Superior temporal gyrus (tissue), 1 donor: ENCODE measurements around the gene KDM7A.

Experiments used
- DNase-seq: peaks from one replicate; pipeline ENCODE4 v3.0.0-alpha.2; 2016; ENCODE audit errors: extremely low spot score

Gene KDM7A

DNA sequence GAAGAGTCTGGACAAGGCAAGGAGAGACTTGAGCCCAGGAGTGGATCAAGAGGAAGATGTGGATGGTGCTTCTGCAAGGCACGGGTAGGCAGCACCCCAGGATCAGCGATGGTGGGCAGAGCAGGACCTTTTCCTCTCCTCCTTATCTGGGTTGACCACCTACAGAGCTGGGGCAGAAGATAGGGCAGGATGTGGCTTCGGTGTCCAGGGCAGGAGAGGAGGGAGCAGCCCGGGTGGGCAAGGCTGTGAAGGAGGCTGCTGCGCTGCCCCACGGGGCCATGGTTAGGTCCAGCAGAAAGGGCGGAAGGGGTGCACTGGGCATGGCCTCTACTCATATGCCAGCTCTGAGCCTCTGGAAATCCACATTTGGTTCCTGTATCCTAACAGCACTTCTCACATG, 94.0 kb downstream of the KDM7A start:
- no peak for DNase-seq

DNA sequence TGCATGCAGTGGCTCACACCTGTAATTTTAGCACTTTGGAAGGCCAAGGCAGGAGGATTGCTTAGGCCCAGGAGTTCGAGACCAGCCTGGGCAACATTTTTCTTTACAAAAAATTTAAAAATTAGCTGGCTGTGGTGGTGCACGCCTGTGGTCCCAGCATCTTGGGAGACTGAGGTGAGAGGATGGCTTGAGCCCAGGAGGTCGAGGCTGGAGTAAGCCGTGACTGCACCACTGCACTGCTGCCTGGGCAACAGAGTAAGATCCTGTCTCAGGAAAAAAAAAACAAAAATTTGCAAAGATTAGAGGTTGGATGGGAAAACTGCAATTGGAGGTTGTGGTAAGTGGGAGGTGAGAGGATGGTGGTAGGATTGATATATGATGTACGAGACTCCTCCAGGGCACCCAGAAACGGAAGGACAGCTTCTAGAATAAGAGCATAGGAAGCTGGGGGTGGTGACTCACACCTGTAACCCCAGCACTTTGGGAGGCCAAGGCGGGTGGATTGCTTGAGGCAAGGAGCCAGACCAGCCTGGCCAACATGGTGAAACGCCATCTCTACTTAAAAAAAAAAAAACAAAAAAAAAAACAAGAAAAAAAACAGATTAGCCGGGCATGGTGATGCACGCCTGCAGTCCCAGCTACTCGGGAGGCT, 94.9 kb downstream of the KDM7A start:
- no peak for DNase-seq

DNA sequence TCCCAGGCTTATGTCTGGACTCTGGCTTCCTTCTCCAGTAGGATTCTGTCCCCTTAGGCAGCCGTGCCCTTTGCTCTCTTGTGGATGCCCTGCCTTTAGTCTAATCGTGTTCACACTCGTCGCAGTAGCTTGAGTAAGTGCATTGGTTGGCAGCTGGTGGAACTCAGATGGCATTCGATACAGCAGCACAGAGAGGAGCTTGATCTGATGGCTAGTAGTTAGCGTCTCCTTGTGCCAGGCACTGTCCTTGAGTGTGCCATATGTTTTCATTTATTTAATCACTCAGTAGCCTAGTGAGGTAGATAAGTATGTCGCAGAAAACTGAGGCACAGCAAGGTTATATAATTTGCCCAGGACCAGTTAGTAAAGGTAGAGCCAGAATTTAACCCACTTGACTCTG, 95.9 kb downstream of the KDM7A start:
- DNase-seq, result no peak

DNA sequence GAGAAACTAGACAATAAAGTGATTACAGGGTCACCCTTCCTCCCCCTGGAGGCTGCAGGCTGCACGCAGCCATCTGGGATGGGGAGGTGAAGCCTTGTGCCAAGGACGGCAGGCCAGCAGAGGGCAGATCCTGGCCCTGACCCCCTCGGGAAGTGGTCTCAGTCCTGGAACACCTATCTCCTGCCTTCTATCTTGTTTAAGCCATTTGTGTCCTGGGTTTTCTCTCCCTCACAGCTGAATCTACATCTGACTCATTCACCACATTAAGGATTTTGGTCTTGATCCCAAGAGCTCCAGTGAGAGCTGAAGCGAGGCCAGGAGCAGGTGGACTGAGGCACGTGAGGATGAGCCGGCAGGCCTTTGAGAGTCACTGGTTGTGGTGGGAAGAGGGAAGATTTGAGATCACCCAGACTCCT, 97.7 kb downstream of the KDM7A start:
- no peak for DNase-seq

DNA sequence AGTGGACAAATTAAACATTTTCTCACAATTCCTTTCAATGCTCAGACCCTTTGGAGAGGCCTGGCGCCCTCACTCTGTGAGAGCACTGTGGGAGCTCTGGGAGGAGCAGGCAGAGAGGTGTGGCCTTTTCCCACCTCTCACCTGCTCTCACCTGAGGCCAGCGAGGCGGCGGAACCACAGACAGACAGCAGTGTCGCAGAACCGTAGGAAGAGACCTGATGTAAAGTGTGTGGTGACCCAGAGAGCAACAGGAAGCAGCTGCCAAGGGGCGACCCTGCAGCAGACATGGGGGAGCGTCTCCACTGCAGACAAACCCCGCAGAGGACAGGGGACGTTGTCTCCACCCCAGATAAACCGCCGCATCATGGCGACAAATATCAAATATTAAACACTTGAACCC, 98.4 kb downstream of the KDM7A start:
- no peak for DNase-seq

DNA sequence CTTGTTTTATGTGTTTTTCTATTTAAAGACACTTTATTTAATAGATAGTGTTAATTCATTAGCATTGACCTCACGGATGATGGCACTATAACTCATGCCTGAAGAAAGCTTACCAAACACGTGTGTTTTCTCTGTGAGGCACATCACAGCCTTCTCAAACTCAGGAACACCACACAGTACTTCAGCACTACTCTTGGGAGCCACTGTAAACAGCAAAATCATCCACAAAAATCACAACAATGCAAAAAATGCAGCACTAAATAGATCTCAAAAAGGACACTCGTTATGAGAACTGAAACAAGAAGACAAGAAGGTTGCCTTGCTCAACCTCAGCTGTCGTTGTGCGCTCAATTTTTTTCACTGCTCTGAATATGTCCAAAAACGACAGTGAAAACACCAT, 102.0 kb downstream of the KDM7A start:
- DNase-seq, result no peak

DNA sequence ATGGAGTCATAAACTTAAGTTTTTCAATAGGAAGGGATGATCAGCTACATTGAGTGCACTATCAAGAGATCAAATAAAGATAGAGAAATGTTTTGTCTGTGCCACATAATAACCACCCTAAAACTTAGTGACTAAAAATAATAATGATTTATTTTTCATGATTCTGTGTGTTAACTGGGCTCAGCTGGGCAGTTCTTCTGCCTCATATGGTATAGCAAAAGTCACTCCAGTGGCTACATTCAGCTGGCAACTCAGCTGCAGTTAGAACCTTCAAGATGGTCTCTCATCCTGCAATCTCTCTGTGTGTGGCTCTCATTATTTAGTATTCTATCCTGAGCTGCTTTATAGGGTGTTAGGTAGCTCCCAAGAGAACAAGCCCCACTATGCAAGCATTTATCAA, 106.2 kb downstream of the KDM7A start:
- DNase-seq, result no peak

DNA sequence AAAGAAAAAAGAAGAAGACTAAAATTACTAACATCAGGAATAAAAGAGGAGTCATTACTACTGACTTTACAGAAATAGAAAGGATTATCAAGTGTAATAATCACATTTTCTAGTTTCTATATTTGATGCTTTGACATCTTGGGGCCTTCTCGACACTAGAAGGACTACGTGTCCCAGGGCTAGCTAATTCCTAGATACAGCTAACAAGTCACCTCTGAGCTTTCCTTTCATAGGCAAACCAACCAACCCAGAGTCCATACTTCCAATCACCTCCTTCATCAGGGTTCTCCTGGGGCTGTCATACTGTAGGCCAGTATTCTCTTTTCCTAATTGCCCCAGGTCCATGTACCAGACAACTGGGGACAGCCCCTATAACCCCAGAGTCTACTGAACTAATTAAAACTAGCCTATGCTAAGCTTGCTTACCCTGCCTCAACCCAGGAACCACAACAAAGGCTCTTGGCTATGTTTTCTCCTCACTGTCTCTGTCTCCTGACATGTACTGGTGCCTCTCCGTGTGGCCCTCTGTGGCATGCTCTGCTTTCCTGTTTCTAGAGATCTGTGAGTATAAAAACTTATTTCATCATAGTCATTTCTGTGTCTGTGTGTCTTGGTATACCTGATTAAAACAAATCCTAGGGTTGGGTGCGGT, 107.4 kb downstream of the KDM7A start:
- no peak for DNase-seq

DNA sequence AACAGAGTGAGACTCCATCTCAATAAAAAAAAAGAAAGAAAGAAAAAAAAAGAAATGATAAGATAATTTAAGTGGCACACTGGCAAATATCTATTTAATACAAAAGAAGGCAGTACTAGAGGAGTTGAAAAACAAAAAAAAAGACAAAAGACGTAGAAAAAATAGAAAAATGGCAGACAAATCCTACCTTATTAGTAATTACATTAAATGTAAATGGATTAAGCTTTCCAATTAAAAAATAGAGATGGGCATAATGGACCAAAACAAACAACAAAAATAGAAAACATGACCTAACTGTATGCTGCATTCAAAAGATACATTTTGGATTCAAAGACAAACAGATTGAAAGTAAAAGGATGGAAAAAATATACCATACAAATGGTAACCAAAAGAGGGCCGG, 108.8 kb downstream of the KDM7A start:
- DNase-seq, result no peak

DNA sequence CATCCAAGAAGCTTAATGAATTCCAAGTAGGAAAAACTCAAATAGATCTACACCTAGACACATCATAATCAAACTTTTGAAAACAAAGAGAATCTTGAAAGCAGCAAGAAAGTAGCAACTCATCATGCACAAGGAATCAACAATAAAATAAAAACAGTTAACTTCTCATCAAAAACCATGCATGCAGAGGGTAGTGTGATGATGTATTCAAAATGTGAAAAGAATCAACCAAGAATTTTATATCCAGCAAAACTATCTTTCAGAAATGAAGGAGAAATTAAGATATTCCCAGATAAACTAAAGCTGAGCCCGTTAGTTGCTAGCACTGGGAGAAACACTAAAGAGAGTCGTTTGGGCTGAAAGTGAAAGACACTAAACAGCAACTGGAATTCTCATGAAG, 109.7 kb downstream of the KDM7A start:
- no peak for DNase-seq

DNA sequence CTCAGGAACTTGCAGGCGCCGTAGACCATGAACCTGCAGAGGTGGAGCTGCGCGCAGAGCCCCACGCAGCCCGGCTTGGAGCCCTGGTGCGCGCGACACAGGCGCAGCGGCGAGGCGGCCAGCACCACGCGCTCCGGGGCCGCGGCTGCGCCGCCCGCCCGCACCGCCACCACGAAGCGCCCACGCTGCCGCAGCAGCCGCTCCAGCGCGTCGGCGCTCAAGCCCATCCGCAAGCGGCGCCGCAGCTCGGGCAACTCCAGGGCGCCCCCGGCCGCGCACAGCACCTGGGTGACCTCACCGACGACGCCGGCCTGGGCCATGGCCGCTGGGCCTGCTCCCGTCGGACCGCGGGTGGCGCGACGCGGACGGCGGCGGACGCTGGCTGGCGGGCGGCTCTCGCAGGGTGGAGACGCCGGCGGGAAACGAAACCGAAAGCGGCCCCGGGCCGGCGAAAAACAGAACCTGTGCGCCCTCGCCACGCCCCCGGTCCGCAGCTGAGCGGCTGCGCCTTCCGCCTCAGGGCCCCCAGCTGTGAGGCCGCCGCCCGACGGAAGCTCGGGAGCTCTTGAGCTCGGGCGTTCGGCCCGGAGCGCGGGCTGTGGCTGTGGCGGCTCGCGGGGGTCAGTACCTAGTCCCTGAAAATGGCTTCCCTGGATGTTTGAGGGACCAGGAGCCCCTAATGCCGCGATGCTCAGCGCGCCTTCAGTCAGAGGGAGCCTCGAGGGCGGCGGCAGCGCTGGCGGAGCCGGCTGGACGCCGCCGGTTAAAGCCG, 114.1 kb downstream of the KDM7A start, which contains the start of gene PARP12:
Gene PARP12 (minus strand): TSS at position 424 of the 772 bp plus-strand sequence. CDS start 104 bp downstream, at position 320.
- DNase-seq, result no peak

DNA sequence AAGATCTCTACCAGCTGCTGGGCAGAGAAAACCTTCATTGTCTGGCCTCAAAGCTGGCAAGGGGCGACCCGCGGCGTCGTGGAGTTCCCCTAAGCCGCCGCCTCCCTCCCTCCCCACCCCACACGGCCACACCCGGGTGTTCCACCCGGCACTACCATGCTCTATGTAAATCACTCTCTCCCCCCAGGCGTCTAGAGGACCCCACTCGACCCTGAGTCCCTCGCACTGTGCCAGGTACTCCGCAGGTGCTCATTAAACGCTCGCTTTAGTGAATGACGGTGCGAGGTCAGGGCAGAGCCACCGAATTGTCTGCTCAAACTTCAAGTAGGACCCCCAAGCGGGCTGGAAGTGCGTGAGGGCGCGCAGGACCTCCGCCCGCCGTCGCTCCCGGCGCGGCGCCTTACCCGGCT, 114.7 kb downstream of the KDM7A start:
- DNase-seq, result no peak

DNA sequence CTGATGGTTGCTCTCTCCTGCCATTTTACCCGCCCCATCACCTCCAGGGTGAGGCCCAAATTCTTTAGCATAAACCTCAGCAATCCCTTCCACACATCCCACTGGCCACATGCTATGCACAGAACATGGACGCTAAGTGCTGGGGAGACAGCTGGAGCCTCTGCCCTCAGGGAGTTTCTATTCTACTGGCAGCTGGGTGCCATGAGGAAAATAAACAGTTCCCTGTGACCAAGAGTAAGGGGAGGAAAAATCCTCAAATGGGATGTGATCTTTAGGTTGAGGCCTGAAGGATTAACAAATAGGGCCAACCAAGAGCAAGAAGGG, 115.2 kb downstream of the KDM7A start:
- no peak for DNase-seq

DNA sequence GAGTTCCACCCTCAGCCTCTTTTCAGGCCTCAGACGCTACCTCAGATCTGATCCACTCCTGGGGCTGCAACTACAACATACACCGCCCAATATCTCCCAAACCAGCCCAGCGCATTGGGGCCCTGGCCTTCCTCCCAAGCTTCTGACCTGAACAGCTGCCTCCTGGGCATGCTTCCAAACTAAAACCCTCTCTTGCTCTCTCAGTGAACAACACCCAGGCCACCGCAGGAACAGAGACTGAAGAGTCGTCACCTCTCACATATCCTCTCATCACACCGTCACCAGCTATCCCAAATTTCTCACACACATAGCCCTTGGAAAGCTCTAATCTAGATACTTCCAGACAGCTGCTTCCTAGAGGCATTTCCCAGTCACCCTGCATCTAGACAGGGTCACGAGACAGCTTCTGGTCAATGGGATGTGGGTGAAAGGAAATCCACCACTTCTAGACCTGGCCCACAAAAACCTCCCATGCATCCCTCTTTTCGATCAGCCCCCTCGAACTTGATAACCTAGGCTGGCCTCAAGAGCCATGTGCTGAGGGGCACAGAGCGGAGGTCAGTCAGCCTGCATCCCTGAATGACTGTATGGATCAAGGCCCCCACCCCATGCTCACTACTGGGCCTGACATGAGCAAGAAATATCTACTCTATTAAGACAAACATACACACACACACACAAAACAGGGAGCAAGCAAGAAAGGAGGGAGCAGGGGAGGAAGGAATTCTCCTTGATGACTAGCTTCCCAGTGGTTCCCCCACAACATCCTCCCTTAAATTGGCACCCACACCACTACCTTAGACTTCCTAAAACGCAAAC, 115.8 kb downstream of the KDM7A start:
- DNase-seq, result no peak

DNA sequence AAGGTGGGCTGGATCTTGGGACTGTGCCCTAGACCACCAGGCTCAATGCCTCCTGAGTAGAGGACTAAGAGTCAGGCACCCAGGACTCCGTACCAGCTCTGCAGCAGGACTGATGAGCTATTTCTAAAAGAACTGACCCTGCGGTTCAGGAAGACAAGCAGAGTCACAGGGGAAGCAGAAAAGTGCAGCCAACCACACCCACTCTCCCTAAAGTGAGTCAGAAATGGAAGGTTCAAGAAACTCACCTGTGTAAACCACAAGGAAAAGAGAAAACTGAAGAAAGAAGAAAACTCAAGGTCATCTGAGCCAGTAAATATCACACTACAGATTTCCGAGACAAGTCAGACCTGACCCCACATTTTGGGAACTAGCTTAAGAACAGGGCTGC, 116.5 kb downstream of the KDM7A start:
- DNase-seq, result no peak

DNA sequence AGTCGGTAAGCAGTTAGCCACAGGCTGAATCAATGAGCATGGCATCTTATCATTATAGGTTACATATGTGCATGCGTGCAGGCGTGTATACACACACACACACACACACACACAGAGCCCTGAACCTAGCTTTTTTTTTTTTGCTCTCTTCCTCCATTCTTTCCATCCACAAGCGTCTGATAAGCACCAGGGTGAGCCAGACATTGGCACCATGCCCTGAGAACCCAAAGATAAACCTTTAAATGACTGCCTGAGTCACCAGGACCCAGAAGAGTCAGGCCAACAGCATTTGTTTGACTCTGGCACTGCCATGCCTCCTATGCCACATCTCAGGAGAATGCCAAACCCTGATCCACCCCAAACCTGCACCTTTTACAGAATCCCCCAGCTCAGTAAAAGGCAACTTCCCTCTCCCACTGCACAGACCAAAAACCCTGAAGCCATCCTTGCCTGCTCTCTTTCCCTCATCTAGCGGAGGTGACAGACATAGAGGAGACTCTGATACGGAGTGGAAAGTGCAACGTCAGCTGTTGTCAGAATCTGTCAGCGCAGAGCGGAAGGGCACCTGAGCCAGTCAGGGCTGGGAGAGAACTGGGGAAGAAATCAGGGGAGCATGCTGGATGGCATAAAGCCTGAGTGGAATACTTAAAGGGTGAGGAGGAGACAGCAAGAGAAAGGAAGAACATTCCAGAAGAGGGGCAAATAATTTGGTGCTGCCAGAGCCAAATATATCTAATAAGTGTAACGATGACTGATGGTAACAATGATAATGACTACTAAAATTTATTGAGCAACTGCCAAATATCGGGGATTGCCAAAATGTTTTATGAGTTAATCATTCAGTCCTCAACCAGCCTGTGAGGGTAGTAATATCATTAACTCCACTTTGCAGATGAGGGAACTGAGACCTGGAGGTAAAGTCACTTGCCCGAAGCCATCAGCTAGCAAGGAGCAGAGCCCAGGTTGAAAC, 117.2 kb downstream of the KDM7A start:
- no peak for DNase-seq

DNA sequence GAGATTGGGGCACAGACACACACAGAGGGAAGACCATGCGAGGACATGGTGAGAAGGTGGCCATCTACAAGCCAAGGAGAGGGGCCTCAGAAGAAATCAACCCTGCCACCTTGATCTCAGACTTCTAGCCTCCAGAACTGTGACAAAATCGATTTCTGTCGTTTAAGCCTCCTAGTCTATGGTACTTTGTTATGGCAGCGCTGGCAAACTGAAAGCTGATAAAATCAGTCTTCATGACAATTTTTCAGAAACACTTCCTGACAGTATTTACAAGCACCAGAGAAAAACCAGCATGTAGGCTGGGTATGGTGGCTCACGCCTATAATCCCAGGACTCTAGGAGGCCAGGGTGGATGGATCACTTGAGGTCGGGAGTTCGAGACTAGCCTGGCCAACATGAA, 118.3 kb downstream of the KDM7A start:
- DNase-seq, result no peak

DNA sequence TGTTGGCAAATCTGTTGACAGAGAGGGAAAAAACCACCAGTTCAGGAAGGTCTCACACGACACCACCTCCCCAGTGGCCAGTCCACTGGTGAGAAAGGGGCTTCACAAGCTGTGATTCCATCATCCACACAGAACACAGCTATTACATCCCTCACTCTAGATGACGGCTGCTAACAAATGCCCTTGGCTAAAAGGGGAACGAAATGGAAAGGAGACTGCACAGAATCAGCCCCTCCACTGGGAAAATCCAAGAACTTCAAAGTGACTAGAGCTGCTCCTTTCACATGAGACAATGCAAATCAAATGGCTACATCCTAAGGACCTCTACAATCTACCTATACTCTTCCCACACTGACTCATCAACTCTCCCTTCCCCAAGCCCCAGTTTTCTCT, 119.6 kb downstream of the KDM7A start:
- no peak for DNase-seq

DNA sequence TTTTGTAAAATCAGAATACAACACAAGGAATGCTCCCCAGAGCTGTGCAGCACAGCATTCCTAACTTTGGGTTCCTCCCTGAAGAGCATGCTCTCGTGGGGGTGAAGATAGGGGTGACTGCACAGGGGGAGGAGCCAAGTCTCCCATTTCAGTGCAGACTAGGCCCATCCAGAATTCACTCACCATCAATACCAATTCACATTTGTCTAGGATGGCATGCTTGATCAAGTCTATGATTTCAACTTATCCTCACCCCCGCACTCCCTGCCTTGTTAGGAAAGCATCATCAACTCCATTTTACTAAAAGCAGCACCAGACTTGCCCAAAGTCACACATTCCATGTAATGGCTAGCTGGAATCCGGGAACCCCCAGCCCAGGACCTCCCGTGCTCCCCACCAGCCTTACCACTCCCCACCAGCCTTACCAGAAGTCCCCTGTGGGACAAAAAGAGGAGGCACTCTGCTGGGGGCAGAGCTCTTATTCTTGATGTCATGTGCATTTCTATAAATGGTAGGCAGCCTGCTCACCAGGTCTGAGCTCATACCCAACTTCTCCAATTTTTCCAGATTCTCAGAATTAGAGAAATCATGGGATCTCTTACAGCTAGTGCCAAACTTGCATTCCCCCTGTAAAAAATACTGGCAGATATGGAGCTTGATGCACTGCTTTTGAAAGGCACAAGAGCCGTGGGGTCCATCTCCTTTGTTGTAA, 120.2 kb downstream of the KDM7A start:
- DNase-seq, result no peak

DNA sequence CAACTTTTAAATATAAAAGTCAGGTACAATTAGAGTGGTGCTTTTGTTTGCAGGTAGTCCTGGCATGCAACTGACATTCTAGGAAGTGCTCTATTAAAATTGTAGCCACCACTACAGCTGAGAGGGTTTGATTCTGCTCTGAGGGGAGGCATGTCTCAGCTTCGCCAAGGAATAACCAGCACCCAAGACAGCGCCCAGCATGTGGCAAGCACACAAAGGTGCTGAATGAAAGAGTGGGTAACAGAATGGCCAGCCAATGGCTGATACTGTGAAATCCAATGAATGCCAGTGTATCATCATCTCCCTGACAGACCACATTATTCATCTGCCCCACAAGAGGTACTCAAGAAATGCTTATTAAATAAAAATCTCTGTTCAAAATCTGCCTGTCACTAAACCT, 121.0 kb downstream of the KDM7A start:
- no peak for DNase-seq
